Hypothalamus (tissue), 51 donors: ENCODE measurements around the gene UBXN7.
"Not testable (repeated sequence)": the region's sequence is repeated elsewhere in the genome, so short reads cannot be mapped to it uniquely, and the experiment has no call there.

Experiments used
- DNase-seq, 51 donors: peaks; one replicate each; lab custom pipeline; 2025; lab: John Stamatoyannopoulos, UW

The UBXN7 gene

GRCh38 chr3:196357905-196358304 is 74.3 kb downstream of the UBXN7 start:
- no peak for DNase-seq

- no peak for DNase-seq
Measured at GRCh38 chr3:196356556-196356955, 75.7 kb downstream of the UBXN7 start.

GRCh38 chr3:196355668-196356067 is 76.6 kb downstream of the UBXN7 start:
- no peak for DNase-seq

GRCh38 chr3:196354132-196354531 is 78.1 kb downstream of the UBXN7 start:
- DNase-seq, result no peak

- no peak for DNase-seq
Measured at GRCh38 chr3:196351541-196351940, 80.7 kb downstream of the UBXN7 start.

- DNase-seq, result no peak
Measured at GRCh38 chr3:196350067-196350466, 82.2 kb downstream of the UBXN7 start.

GRCh38 chr3:196348698-196349097 is 83.5 kb downstream of the UBXN7 start:
- DNase-seq, result no peak

- DNase-seq, result peak in 1 of 51 donors; percentile 4
Measured at GRCh38 chr3:196344663-196345062, 87.6 kb downstream of the UBXN7 start.

GRCh38 chr3:196343917-196344316 is 88.3 kb downstream of the UBXN7 start:
- DNase-seq, result not testable (repeated sequence)

- DNase-seq, result no peak
Measured at GRCh38 chr3:196341137-196341536, 91.1 kb downstream of the UBXN7 start.

- DNase-seq, result no peak
Measured at GRCh38 chr3:196340466-196340865, 91.8 kb downstream of the UBXN7 start.

GRCh38 chr3:196339493-196340254 is 92.6 kb downstream of the UBXN7 start:
- no peak for DNase-seq

- DNase-seq, result no peak
Measured at GRCh38 chr3:196339044-196339443, 93.2 kb downstream of the UBXN7 start.

GRCh38 chr3:196336319-196337145 is 95.7 kb downstream of the UBXN7 start:
- no peak for DNase-seq

GRCh38 chr3:196335503-196335948 is 96.7 kb downstream of the UBXN7 start:
- no peak for DNase-seq

- no peak for DNase-seq
Measured at GRCh38 chr3:196334982-196335381, 97.2 kb downstream of the UBXN7 start.

GRCh38 chr3:196332168-196332567 is 100.1 kb downstream of the UBXN7 start:
- DNase-seq, result no peak

GRCh38 chr3:196327405-196327804 is 104.8 kb downstream of the UBXN7 start:
- no peak for DNase-seq

GRCh38 chr3:196326936-196327335 is 105.3 kb downstream of the UBXN7 start:
- DNase-seq, result no peak

GRCh38 chr3:196323691-196324090 is 108.5 kb downstream of the UBXN7 start:
- DNase-seq, result no peak

GRCh38 chr3:196323016-196323415 is 109.2 kb downstream of the UBXN7 start:
- DNase-seq, result no peak

GRCh38 chr3:196321162-196321561 is 111.1 kb downstream of the UBXN7 start:
- DNase-seq, result peak in 2 of 51 donors; percentile 4 to 11
